ENCODE results near the gene DNM3. TPM values are rescaled to one million over a fixed set of nuclear protein-coding genes. Genes with fewer than 3 reads are reported as not detected.

DNM3 gene
- total and polyA plus RNA-seq, 10 of the 15 experiments (the other 5 are each of a cell fraction or from before 2014, with no cell fraction given) = 0.03 to 1.5 (median 0.08) TPM; not detected in 3

GRCh38 chr1:172341697-172342096 is 500.4 kb downstream of the DNM3 start:
- H3K36me3 ChIP-seq (ENCODE audit: control insufficient read depth in 2 of 2, insufficient read depth in 2 of 2, low read length in 1 of 2) = no peaks in the 10 kb centered on the region
- H3K4me1 ChIP-seq (ENCODE audit: control insufficient read depth, insufficient read depth, low read length) = peaks cover 64% of the 10 kb centered on the region
- SMC1A ChIA-PET (ENCODE audit: uncharacterized antibody, unreplicated experiment) = interaction anchor here (1.0 to 15.2 kb wide), 8 partner anchors 9 to 161 kb away, joined by 3 to 489 read pairs (median 68); no protein-coding TSS in a partner anchor
- in situ Hi-C loops (cut with MboI) (loop anchor here (5.0 kb wide), 1 partner anchor 51 kb away; no protein-coding TSS in a partner anchor), intact Hi-C loops (cut with micrococcal nuclease; ENCODE audit: unreplicated experiment) (loop anchor here (1.0 to 5.0 kb wide), 5 partner anchors 40 to 339 kb away; no protein-coding TSS in a partner anchor)
- 71% methylated on average over 4 of the region's 4 CpGs for WGBS (ENCODE audit: insufficient coverage, insufficient replicate concordance, low lambda C conversion rate, missing lambda C conversion rate)
- CTCF ChIA-PET = interaction anchor here (0.7 to 10.8 kb wide), 8 partner anchors 13 to 339 kb away, joined by 3 to 153 read pairs (median 20); no protein-coding TSS in a partner anchor
- H3K27ac ChIP-seq (ENCODE audit: control insufficient read depth, insufficient read depth) = peak overlapping the region; percentile 98
- no peaks in the 10 kb centered on the region for H4K20me1 ChIP-seq (ENCODE audit: control insufficient read depth, insufficient read depth)
- no peak for DNase-seq (ENCODE audit: low read depth, low spot score)
- no peak overlapping the region for H2AFZ ChIP-seq (ENCODE audit: control insufficient read depth, low read depth, low read length)
- no peak for FAIRE-seq
- H3K4me3 ChIP-seq = peak overlapping the region; percentile 0; the same call in 1 of the 2 replicates
- H3K27me3 ChIP-seq (replicated peaks in 1 of 2; ENCODE audit: control insufficient read depth in 2 of 2, insufficient read depth in 2 of 2, low read length in 1 of 2) = no peaks in the 10 kb centered on the region
- H3K9ac ChIP-seq (ENCODE audit: control insufficient read depth, insufficient read depth, low read length) = peak overlapping the region; percentile 4; the same call in 1 of the 2 replicates
- no peaks in the 10 kb centered on the region; the same call in 1 of the 3 replicates for H3K9me3 ChIP-seq (replicated peaks; ENCODE audit: control insufficient read depth, insufficient read depth, low read length)
- RAD21 ChIA-PET (ENCODE audit: unreplicated experiment) = interaction anchor here (0.8 to 13.2 kb wide), 6 partner anchors 16 to 156 kb away, joined by 4 to 407 read pairs (median 34); no protein-coding TSS in a partner anchor
- POLR2A ChIA-PET = interaction anchor here (5.1 kb wide), 1 partner anchor 17 kb away, joined by 46 read pairs; no protein-coding TSS in a partner anchor
- H3K4me2 ChIP-seq (ENCODE audit: control insufficient read depth, insufficient read depth) = peak overlapping the region; percentile 68
- H3K79me2 ChIP-seq (ENCODE audit: control insufficient read depth, insufficient read depth, low read length) = peaks cover 11% of the 10 kb centered on the region
- BruUV-seq (replicated peaks) = no TSS peak
- no peak for ATAC-seq
- no peak for TF ChIP-seq ETV6 (conservative IDR thresholded peaks at IDR 0.05 in 1 of 2, IDR thresholded peaks at IDR 0.05 in 1 of 2; ENCODE audit: borderline replicate concordance in 1 of 2, low read depth in 1 of 2)
- TF ChIP-seq NKRF (conservative IDR thresholded peaks at IDR 0.05) = no peak
- no peak for TF ChIP-seq ZNF687 (IDR thresholded peaks at IDR 0.05)
- no peak for TF ChIP-seq BMI1 (IDR thresholded peaks at IDR 0.05; ENCODE audit: borderline replicate concordance)
- no peak for TF ChIP-seq SREBF1 (IDR thresholded peaks at IDR 0.05; ENCODE audit: low read length)
- no peak for TF ChIP-seq POLR2AphosphoS5 (IDR thresholded peaks at IDR 0.05; ENCODE audit: low read length)
- no peak for TF ChIP-seq FOXM1 (IDR thresholded peaks at IDR 0.05; ENCODE audit: low read depth, low read length)
- TF ChIP-seq SIN3A (IDR thresholded peaks at IDR 0.05; ENCODE audit: low read depth, low read length) = no peak
- TF ChIP-seq MXI1 (IDR thresholded peaks at IDR 0.05; ENCODE audit: low read depth, low read length) = no peak
- TF ChIP-seq BRCA1 (IDR thresholded peaks at IDR 0.05; ENCODE audit: low read depth, low read length) = no peak
- TF ChIP-seq RAD51 (IDR thresholded peaks at IDR 0.05) = no peak
- no peak for TF ChIP-seq JUNB (IDR thresholded peaks at IDR 0.05)
- TF ChIP-seq RFX5 (IDR thresholded peaks at IDR 0.05; ENCODE audit: low read depth, low read length) = no peak
- no peak for TF ChIP-seq CREM (IDR thresholded peaks at IDR 0.05; ENCODE audit: low read depth)
- no peak for TF ChIP-seq ATF2 (IDR thresholded peaks at IDR 0.05; ENCODE audit: low read length)

Measured in GM12878 (cell line).